ENCODE results near the gene ERCC6. TPM values are rescaled to one million over a fixed set of nuclear protein-coding genes. Genes with fewer than 3 reads are reported as not detected.

The ERCC6 gene
- total RNA-seq, 1 donor from 2014 or later = 15.5 TPM

Other genes starting within 250 kb of the ERCC6 start
- not detected for gene C10orf71, start 240.0 kb downstream of the ERCC6 start, total RNA-seq
- gene DRGX, start 143.0 kb downstream of the ERCC6 start, total RNA-seq = not detected
- gene SLC18A3, start 71.2 kb upstream of the ERCC6 start, total RNA-seq = not detected
- gene CHAT, start 74.9 kb upstream of the ERCC6 start, total RNA-seq = not detected
- not detected for gene C10orf53, start 140.5 kb upstream of the ERCC6 start, total RNA-seq
- gene OGDHL, start 223.2 kb upstream of the ERCC6 start, total RNA-seq = not detected